GM13977 (cell line): ENCODE measurements around the gene ANXA4.
"Not testable (repeated sequence)": the region's sequence is repeated elsewhere in the genome, so short reads cannot be mapped to it uniquely, and the experiment has no call there.

ENCODE experiments used
- DNase-seq: peaks from one replicate; pipeline ENCODE4 v3.0.0; 2012; ENCODE audit warnings: low spot score
- in situ Hi-C: fragments of 300-500 bp; cut with MboI; formaldehyde crosslinking; loops from one replicate; pipeline ENCODE4 v1.12.0; 2022; ENCODE audit warnings: low sequenced_read_pairs, low pct_unique_long_range_greater_than_20kb, mixed read lengths, inconsistent platforms; ENCODE audit not compliant: unreplicated experiment
- TF ChIP-seq, protein P1 (sequence below): IDR thresholded peaks from 2 replicates; pipeline ENCODE4 v1.5.1; 2012; ENCODE audit warnings: mild to moderate bottlenecking, control low read depth; ENCODE audit not compliant: insufficient read depth; ENCODE audit errors: extremely low read depth, missing control alignments

The ANXA4 gene

DNA sequence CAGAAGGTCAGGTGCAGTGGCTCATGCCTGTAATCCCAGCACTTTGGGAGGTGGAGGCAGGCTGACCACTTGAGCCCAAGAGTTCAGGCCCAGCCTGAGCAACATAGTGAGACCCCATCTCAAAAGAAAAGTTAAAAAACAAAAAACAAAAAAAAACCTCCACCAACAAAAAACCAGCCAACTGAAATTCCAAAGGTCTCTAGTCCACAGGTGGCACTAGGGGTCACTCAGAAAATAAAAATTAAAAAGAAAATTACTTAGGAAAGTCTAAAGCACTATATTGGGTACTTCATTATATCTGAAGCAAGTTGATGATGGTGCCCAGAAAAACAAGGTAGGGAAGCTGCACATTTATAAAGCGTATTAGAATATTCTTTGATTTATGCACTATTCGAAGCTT, 26.9 kb downstream of the ANXA4 start:
- in situ Hi-C loops, result no loop called here
- no peak for DNase-seq
- TF ChIP-seq, protein P1, sequence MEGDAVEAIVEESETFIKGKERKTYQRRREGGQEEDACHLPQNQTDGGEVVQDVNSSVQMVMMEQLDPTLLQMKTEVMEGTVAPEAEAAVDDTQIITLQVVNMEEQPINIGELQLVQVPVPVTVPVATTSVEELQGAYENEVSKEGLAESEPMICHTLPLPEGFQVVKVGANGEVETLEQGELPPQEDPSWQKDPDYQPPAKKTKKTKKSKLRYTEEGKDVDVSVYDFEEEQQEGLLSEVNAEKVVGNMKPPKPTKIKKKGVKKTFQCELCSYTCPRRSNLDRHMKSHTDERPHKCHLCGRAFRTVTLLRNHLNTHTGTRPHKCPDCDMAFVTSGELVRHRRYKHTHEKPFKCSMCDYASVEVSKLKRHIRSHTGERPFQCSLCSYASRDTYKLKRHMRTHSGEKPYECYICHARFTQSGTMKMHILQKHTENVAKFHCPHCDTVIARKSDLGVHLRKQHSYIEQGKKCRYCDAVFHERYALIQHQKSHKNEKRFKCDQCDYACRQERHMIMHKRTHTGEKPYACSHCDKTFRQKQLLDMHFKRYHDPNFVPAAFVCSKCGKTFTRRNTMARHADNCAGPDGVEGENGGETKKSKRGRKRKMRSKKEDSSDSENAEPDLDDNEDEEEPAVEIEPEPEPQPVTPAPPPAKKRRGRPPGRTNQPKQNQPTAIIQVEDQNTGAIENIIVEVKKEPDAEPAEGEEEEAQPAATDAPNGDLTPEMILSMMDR, result no peak

DNA sequence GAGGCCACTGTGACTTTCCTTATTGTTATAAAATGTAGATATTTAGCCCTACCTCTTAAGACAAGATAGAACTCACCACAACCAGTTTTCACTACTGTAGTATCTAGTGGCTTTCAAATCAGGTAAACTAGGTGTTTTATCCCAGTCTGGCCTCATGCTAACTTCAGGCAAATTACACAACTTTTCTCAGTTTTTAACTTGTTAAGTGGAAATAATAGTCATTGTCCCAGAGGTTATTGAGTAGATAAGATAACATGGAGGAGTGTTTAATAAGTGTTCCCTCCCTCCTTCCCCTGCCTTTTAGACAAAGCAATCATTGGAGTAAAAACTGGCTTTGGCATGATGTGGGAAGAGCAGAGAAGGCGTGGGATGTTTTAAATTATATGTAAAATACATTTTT, 27.3 kb downstream of the ANXA4 start:
- TF ChIP-seq, protein P1, result no peak
- in situ Hi-C loops, result no loop called here
- no peak for DNase-seq

DNA sequence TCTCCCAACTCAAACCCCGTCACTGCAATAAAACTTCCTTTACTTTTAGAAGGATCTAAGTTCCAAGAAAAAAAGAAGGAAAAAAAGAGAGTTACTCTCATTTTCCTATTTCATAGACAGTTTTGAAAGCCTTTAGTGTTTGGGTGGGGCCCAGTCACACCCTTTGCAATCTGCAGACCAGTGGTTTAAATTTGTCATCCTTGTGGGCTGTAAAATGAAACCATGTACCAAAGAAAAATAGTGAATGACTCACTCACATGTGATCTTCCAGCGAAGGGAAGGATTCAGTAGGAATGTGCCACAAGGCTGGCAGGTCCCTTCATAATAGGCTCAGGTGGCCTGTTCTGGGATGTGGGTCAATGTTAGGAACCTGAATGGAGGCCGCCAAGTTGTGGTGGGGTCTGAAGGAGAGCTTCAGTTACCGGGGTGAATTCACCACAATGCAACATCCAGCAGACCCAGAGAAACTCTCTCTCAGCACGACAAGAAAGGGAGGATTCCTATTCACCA, 28.3 kb downstream of the ANXA4 start:
- no peak for DNase-seq
- TF ChIP-seq, protein P1, result no peak
- in situ Hi-C loops, result no loop called here

DNA sequence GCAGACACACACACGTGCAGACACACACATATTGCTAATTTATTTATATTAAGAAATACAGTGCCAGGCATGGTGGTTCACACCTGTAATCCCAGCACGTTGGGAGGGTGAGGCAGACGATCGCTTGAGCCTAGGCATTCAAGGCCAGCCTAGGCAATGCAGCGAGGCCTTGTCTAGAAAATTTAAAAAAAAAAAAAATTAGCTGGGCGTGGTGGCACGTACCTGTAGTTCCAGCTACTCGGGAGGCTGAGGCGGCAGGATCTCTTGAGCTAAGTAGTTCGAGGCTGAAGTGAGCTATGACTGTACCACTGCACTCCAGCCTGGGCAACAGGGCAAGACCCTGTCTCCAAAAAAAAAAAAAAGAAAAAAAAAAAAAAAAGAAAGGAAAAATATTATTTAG, 28.8 kb downstream of the ANXA4 start:
- TF ChIP-seq, protein P1, result no peak
- in situ Hi-C loops, result no loop called here
- no peak for DNase-seq

DNA sequence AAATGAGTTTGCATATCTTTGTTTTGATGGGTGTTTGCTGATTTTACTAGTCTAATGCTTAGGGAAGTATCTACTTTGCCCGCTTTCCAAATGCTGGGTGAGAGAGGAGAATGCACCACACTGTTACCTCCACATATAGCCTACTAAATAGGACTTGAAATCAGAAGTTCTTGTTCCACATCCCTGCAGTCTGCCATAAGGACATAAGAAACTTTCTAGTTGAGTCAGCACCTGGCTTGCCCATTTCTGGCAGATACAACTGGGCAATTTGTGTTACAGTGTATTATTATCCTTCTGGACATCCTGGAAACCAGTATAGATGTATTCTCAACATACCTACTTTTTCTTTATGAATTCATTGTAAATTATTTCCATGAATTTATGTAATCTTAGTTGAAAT, 29.5 kb downstream of the ANXA4 start:
- no peak for DNase-seq
- TF ChIP-seq, protein P1, result no peak
- in situ Hi-C loops, result no loop called here

DNA sequence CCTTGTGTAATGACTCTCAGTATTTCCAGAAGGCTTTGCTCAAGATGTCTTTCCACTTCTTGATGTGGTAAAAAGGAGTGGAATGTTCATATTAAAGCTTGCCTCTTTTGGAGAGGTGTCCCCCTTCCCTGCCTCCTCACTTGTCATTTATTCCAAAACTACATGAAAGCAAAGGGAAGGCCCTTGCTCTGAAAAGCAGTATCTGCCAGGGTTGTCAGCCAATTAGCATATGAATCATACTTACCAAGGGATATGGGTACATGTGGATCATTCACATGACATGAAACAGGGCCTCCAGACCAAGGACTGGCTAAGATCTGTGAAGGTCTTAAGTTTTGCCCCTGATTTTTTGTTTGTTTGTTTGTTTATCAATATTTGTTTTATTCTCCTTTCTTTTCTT, 31.3 kb downstream of the ANXA4 start:
- no peak for DNase-seq
- in situ Hi-C loops, result no loop called here
- TF ChIP-seq, protein P1, result no peak

DNA sequence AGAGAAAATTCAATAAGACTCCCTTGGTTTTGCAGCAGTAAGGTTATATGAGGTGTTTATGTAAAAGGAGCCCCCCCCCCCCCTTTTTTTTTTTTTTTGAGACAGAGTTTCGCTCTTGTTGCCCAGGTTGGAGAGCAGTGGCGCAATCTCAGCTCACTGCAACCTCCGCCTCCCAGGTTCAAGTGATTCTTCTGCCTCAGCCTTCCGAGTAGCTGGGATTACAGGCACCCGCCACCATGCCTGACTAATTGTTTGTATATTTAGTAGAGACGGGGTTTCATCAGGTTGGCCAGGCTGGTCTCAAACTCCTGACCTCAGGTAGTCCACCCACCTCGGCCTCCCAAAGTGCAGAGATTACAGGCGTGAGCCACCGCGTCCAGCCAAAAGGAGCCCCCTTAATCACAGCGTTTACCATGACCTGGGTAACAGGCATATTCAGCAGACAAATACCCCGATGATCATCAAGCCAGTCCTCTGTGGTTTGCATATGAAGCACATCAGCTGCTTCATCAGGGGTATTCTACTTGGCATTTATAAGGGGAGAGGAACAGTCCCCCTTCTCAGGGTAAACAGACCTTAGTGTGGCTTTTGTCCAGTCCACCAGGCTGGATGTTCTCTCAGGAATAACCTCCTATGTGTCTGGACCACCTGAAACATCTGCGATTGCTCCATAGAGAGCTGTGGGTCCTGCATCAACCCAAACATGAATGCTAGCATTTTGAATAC, 32.5 kb downstream of the ANXA4 start:
- in situ Hi-C loops, DNase-seq: not testable (repeated sequence)
